GM13977 (cell line): ENCODE data around the gene C15orf39.

Experiments used
- DNase-seq: peaks from one replicate; pipeline ENCODE4 v3.0.0; 2012; ENCODE audit warnings: low spot score
- in situ Hi-C: fragments of 300-500 bp; cut with MboI; formaldehyde crosslinking; loops from one replicate; pipeline ENCODE4 v1.12.0; 2022; ENCODE audit warnings: low sequenced_read_pairs, low pct_unique_long_range_greater_than_20kb, mixed read lengths, inconsistent platforms; ENCODE audit not compliant: unreplicated experiment
- TF ChIP-seq, protein P1 (sequence below): IDR thresholded peaks from 2 replicates; pipeline ENCODE4 v1.5.1; 2012; ENCODE audit warnings: mild to moderate bottlenecking, control low read depth; ENCODE audit not compliant: insufficient read depth; ENCODE audit errors: extremely low read depth, missing control alignments

Gene C15orf39

DNA sequence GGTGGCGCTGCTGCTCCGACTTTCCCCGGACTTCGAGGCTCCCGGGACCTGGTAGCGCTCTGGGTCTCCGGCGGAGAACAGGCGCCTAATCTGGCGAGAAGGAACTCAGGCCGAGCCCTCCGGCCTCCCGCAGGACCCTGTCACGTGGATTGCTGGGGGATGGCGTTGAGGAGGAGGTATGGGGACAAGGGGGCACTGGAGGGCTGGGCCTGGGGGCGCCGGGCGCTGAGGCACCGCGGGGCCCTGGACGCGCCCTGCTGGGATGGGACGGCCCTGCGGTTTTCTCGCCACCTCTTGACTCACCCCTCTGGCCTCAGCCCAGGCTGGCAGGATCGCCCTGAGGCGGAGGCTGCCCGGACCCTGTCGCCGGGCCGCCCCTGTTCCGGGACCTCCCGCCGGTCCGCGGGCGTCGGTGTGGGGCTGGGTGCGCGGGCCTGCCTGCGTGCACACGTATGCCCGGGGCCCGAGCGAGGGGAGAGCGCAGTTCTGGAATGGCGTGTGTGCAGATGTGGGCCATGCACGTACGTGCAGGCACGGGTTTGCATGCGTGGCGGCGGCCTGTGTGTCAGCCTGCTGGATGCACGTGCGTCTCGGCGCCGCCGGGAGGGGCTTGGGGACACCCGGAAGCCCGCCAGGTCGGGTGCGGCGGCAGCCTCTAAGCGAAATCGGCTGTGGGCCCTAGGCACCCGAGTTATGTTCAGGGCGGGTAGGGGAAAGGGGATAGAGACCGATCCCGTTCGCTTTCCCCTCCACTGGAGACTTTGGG, 752 bp downstream of the C15orf39 start:
- DNase-seq: peak; percentile 89
- TF ChIP-seq, protein P1, sequence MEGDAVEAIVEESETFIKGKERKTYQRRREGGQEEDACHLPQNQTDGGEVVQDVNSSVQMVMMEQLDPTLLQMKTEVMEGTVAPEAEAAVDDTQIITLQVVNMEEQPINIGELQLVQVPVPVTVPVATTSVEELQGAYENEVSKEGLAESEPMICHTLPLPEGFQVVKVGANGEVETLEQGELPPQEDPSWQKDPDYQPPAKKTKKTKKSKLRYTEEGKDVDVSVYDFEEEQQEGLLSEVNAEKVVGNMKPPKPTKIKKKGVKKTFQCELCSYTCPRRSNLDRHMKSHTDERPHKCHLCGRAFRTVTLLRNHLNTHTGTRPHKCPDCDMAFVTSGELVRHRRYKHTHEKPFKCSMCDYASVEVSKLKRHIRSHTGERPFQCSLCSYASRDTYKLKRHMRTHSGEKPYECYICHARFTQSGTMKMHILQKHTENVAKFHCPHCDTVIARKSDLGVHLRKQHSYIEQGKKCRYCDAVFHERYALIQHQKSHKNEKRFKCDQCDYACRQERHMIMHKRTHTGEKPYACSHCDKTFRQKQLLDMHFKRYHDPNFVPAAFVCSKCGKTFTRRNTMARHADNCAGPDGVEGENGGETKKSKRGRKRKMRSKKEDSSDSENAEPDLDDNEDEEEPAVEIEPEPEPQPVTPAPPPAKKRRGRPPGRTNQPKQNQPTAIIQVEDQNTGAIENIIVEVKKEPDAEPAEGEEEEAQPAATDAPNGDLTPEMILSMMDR: no peak
- in situ Hi-C loops: no loop called here

DNA sequence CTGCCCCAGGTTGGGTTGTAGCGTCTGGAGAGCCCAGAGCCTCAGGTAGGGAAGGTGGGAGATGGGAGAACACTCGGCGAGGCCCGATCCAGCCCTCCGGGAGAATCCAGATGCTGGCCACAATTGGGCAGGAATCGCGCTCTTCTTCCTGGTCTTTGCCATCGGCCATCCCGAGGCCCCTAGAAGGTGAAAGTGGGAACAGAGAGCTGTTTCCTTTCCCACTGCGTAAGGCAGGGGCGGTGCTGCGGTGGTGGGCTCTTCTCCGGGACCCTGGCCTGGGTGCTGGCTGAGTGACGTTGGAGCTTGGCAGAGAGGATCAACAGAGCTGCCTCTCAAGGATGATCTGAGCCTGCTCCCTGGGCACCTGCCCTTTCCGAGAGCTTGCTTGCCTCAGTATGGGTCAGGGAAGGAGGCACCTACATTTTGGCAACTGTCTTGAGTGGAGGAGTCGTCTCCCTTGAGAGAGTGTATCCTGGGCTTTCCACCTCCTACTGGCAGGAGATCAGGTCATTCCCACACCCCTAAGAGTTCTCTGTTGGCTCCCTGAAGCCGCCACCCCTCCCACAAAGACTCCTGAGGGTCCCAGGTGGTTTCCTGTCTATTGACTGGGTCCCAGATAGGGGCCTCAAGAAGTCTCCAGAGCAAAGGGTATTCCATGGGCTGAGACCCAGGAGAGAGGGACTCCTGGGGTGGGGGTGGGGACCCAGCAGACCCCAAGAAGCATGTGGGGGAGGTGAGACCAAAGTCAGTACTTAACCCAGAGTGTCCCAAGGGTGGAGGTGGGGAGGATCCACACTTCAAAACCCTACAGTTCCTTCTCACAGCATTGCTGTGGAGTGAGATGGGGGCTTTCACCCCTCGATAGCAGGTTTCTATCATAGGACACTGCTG, 1.6 kb downstream of the C15orf39 start:
- DNase-seq: no peak
- in situ Hi-C loops: no loop called here
- TF ChIP-seq, protein P1: no peak

DNA sequence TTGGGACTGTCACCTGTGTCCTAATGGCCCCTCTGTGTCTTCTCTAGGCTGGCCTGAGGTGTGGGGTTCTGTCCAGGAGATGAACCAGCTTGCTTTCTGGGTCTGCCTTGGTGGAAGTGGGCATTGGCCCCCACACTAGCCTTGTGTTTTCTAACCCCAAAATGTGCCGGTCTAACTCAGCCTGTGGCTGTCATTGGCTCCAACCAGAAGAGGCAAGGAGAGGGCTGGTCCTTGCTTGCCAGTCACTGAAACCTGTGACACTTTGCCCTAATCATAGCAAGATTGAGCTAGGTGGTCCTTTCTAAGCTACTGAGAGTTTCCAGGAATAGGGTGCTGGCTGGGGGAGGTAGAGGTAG, 2.2 kb downstream of the C15orf39 start:
- DNase-seq: peak; percentile 35
- TF ChIP-seq, protein P1: no peak
- in situ Hi-C loops: no loop called here

DNA sequence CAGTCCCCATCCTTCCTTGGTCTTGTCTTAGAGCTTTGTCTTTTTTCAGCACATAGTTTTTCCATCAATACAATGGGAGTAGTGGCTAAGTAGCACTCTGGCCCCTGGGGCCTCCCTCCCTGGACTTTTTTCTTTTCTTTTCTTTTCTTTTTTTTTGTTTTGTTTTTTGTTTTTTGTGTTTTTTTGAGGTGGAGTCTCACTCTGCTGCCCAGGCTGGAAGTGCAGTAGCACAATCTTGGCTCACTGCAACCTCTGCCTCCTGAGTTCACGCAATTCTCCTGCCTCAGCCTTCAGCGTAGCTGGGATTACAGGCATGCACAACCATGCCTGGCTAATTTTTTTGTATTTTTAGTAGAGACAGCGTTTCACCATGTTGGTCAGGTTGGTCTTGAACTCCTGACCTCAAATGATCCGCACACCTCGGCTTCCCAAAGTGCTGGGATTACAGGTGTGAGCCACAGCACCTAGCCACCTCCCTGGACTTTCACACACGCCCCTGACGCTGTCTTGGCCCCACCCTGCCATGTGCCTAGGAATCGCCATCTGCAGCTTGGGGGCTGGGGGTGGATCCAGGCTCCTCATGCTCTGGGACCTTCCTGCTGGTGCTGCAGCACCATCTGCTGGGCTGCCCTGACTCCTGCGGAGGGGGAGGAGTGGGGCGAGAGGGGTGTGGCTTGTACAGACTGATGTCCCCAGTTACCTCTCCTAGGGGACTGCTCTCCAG, 2.8 kb downstream of the C15orf39 start:
- in situ Hi-C loops: no loop called here
- TF ChIP-seq, protein P1: peak; percentile 97
- DNase-seq: peak; percentile 94

DNA sequence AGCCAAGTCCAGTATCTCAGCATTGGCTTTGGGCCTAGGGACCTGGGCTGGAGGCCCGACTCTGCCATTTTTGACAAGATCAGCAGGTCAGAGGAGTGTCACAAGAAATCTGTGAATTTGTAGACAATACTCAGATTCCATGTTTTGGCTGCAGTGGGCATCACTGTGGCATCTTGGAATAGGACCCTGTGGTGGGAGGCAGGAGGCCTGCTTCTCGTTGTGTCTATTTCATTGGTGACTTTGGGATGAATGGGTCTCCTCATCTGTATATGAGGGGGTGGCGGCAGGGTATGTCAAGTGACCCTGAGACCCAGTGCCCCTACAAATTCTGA, 3.3 kb downstream of the C15orf39 start:
- no peak for DNase-seq
- in situ Hi-C loops: no loop called here
- TF ChIP-seq, protein P1: no peak

DNA sequence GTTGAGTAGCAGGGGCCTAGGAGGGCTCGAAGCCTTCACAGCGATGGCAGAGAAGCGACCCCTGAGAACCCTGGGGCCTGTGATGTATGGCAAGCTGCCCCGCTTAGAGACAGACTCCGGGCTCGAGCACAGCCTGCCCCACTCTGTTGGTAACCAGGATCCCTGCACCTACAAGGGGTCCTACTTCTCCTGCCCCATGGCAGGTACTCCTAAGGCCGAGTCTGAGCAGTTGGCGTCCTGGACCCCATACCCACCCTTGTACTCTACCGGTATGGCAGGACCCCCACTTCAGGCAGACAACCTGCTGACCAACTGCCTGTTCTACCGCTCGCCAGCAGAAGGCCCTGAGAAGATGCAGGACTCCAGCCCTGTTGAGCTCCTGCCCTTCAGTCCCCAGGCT, 4.3 kb downstream of the C15orf39 start:
- TF ChIP-seq, protein P1: no peak
- no peak for DNase-seq
- in situ Hi-C loops: no loop called here
